ENCODE data around the gene PARG.
"Not testable (repeated sequence)": the region's sequence is repeated elsewhere in the genome, so short reads cannot be mapped to it uniquely, and the experiment has no call there.

PARG gene

DNA sequence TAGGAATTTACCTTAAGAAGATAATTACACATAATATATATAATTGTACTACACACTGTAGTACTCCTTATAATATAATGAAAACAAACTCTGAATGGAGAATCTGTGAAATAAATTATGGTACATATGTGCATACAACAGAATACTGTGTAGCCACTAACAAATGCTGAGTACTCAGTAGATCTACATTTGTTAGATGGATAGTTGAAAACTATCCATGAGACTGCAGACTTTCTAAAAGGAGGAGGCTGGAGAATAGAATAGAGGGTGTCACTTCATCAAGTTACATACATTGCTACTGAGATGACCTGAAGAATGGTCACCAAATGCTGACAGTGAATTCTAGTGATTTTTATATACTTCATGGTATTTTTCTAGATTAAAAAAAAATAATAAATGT, 111.0 kb downstream of the PARG start:
- DNase-seq (ENCODE audit: low read depth in 2 of 2) = no peak

- no peak for DNase-seq (ENCODE audit: low read depth in 2 of 2)
Measured at GRCh38 chr10:49830016-49830415, 111.8 kb downstream of the PARG start.

- no peak for DNase-seq (ENCODE audit: low read depth in 2 of 2)
Measured at GRCh38 chr10:49827297-49827696, 114.5 kb downstream of the PARG start.

DNA sequence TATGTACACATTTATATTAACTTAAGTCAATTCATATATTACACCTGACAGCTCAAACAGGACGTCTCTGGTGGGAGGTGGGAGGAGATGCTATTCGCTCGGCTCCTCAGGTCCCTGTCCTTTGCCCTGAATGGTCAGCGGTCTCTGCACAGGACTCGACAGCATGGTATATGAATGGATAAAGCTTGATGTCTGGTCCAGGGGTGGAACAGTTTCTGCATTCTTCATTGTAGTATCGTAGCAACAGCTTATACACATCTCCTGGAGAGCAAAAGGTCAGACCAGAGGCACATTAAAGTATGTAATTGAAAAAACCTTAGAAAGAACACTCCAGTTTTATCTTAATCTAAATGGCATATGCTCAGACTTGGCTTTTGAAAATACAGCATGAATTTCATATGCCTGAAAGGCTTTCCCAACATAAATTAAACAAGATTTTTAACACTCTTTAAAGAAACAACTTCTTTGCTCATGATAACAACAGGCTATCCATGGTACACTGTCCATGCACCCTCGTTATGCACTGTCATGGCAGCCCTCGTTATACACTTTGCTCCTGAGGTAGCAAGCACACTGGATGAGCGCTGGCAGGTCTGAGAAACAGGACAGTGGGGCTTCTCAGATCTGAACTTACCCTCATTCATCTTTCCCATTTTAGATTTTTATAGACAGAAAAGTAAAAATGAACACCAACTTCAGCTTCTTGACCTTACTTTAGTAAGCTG, 122.4 kb downstream of the PARG start:
- no peak for DNase-seq (ENCODE audit: low read depth in 2 of 2)

DNA sequence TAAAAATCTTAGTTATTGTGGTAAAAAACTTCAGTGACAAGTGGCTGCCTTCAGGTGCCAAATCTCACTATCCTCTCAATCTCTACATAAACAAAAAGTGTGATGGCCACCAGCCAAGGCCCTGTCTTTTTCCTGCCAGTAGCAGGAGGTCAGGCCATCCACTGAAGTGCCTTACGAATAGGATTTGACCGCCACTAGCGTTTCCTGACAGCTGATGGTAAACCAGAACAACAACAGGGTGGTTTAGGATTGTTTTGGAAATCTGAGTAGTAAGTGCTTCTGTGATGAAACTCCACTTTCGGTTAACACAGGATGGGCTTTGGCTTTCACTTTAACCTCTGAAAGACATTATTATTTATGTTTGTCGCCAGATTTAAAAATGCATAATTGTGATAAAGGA, 124.0 kb downstream of the PARG start:
- DNase-seq (ENCODE audit: low read depth in 2 of 2) = no peak

DNA sequence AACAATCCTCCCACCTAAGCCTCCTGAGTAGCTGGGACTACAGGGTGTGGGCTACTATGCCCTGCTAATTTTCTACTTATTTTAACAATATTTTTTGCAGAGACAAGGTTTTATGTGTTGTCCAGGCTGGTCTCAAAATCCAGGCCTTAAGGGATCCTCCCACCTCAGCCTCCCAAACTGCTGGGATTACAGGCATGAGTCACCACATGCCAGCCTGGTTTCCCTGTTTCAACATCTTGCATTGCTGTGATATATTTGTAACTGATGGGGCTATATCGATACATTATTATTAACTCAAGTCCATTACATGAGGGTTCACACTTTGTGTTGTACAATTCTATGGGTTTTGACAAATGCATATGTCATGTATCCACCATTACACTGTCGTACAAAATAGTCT, 137.8 kb downstream of the PARG start:
- DNase-seq (ENCODE audit: low read depth in 2 of 2) = no peak

DNA sequence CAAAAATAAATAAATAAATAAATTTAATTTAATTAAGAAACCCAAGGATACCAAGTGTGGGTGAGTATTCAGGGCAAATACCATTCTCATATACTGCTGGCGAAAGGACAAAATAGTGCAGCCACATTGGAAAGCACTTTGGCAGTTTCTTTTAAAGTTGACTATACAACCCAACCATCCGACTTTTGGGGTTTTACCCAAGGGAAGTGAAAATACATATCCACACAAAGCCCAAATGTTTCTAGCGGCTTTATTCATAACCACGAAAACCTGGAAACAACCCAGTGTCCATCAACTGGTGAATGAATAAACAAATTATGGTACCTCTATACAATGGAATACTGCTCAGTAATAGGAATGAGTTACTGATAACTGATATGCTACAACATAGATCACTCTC, 143.6 kb downstream of the PARG start:
- DNase-seq (ENCODE audit: low read depth in 2 of 2) = no peak

GRCh38 chr10:49791100-49791499, 150.7 kb downstream of the PARG start:
- DNase-seq (ENCODE audit: low read depth in 2 of 2) = no peak

- DNase-seq (ENCODE audit: low read depth in 2 of 2) = no peak
Measured at GRCh38 chr10:49784681-49785080, 157.1 kb downstream of the PARG start.

DNA sequence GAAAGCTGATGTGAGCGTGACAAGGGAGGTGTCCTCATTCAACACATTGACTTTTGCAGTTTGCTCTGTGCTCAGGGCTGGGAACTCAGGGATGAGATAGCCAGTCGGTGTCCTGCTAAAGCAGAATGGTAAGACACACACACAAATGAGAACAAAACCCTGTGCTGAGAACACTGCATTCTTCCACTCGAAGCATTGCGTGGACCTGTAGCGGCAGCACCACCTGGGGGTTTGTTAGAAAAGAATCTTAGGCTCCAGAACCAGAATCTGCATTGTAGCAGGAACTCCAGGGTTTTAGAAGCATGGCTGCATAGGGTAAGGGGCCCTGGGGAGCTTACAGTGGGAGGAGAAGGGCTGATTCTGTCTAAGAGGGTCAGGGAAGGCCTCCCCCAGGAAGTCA, 158.2 kb downstream of the PARG start:
- no peak for DNase-seq (ENCODE audit: low read depth in 2 of 2)

- no peak for DNase-seq (ENCODE audit: low read depth in 2 of 2)
Measured at GRCh38 chr10:49781247-49781646, 160.6 kb downstream of the PARG start.

DNA sequence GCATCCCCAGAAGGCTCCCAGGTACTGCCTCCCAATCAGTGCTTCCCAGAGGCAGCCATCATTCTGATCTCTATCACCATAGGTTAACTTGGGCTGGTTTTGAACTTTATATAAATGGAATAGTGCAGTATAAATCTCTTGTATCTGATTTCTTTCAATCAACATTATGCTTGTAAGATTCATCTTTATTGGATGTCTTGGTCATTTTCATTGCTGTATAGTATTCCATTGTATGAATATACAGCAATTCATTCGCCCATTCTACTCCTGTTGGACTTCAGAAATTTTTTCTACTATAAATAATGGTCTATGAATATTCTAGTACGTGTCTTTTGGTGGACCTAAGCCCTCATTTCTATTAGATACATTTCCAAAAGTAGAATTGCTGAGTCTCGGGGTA, 163.6 kb downstream of the PARG start:
- DNase-seq (ENCODE audit: low read depth in 2 of 2) = no peak

DNA sequence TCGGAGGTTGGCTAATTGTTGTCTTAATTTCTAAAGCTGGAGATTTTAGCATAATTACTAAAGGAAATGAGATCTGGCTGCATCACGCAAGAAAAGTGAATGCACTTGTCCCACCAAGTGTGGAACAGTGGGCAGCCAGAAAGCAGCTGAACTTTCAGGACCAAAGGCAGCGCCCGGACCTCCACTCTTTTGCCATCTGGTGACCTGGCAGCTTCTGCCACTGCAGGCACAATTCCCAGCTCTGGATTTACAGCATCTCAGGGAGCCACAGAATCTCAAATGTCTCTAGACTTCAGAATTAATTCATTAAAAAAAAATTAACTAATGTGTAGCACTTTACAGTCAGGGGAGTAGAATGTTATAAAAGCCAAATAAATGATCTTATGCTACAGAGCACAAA, 165.0 kb downstream of the PARG start:
- DNase-seq (ENCODE audit: low read depth in 2 of 2) = no peak

GRCh38 chr10:49775014-49775413, 166.8 kb downstream of the PARG start:
- no peak for DNase-seq (ENCODE audit: low read depth in 2 of 2)

- DNase-seq (ENCODE audit: low read depth in 2 of 2) = not testable (repeated sequence)
Measured at GRCh38 chr10:49772944-49773343, 168.9 kb downstream of the PARG start.

- DNase-seq (ENCODE audit: low read depth in 2 of 2) = not testable (repeated sequence)
Measured at GRCh38 chr10:49771046-49771445, 170.8 kb downstream of the PARG start.

- DNase-seq (ENCODE audit: low read depth in 2 of 2) = no peak
Measured at GRCh38 chr10:49769692-49770091, 172.1 kb downstream of the PARG start.

- DNase-seq (ENCODE audit: low read depth in 2 of 2) = no peak
Measured at GRCh38 chr10:49768731-49769130, 173.1 kb downstream of the PARG start.

GRCh38 chr10:49768329-49768728, 173.5 kb downstream of the PARG start:
- no peak for DNase-seq (ENCODE audit: low read depth in 2 of 2)
